GM18519 (cell line): ENCODE measurements around the gene PATE4.
"Not testable (repeated sequence)": the region's sequence is repeated elsewhere in the genome, so short reads cannot be mapped to it uniquely, and the experiment has no call there.

Experiments used
- ATAC-seq: cut with Tn5 transposase; IDR thresholded peaks from one replicate; pipeline ENCODE4 v1.9.1; 2021; ENCODE audit warnings: mild to moderate bottlenecking, moderate library complexity; ENCODE audit not compliant: unreplicated experiment, low FRiP score

PATE4 gene, protein sequence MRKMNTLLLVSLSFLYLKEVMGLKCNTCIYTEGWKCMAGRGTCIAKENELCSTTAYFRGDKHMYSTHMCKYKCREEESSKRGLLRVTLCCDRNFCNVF

DNA sequence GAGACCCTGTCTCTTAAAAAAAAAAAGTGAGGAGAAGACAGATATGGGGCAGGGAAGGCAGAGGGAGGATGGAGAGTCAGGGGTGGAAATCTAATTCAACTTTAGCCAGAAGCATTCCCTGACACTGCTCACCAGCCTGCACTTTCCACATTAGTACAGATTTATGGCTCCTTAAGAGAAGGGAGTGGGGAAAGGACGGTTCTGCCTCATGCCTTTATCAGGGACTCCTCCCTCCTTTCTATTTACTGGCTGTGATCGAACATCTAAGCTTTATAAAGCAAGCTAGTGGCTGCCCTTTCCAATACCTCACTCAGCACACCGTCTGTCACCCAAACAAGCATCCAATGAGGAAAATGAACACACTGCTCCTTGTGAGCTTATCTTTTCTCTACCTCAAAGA lies at the start of gene PATE4:
TSS of gene PATE4 (plus strand) at position 301 of the 400 bp plus-strand sequence. CDS start at position 345, 44 bp downstream.
- ATAC-seq: no peak

DNA sequence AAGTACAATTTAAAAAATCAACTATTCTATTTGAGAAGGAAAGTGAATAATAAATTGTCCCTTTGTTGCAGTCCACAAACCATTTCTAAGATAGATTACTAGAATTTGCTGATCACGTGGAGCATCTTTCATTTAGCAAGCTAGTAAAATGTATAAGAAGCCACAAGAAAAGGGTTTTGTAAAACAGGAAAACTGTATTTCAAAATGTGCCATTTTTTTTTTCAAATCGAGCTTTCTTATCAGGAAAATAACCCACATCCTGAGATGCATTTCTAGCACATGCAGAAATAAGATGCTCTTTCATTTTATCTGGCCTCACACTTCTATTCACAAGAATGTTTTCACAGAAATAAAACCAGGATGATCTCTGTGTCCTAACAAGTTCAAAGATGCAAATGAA lies 48.4 kb upstream of the PATE4 start:
- ATAC-seq: no peak

GRCh38 chr11:125787827-125788226 lies 45.3 kb upstream of the PATE4 start, which contains the start of gene PATE3:
TSS of gene PATE3 (plus strand) at chr11:125788127. CDS start at chr11:125788152, 25 bp downstream.
- ATAC-seq: no peak

DNA sequence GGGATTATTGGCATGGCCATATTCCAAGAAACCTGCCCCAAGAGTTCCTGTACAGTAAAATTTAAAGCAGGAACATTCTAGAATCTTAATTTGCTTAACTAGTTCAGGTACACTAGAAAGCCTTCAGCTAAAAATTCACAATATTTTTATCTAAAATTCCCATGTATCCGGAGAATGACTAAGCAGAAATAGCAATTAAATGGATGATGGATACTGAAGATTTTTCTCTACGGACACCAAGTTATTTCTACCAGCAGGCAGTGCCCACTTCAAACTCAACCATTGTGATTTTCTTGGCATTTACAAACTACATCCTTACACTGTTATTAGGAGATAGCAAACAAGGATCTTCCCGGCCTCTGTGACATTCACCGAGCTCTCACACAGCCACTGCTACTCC lies 42.3 kb upstream of the PATE4 start:
- ATAC-seq: no peak

GRCh38 chr11:125797641-125798040 lies 35.5 kb upstream of the PATE4 start:
- no peak for ATAC-seq

- no peak for ATAC-seq
These were observed 33.3 kb upstream of the PATE4 start for GRCh38 chr11:125799808-125800207.

DNA sequence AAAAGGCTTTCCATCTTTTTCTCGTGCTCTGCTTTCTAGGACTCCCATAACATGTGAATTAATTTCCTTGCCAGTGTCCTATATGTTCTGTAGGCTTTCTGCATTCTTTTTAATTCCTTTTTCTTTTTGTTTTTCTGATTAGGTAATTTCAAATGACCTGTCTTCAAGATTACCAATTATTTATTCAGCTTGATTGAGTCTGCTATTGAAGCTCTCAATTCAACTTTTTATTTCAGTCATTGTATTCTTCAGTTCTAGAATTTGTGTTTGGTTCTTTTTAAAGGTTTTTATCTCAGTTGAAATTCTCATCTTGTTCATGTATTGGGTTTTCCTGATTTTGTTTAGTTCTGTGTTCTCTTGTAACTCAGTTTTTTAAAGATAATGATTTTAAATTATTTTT lies 30.7 kb upstream of the PATE4 start:
- ATAC-seq: no peak

DNA sequence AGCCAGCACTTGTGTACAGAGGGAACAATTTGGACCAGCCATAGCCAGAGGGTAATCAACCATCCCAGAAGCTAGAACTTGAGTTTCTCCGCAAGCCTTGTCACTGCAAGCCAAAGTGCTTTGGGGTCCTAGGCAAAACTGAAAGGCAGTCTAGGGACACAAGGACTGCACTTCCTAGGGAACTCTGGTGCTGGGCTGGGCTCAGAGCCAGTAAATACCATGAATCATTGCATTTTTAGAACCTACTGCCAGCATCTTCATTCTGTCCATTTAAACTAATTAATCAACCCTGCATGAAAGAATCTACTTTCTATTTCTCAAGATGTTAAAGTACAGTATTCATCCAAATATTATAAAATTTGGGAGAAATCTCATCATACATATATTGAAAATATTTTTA lies 25.2 kb upstream of the PATE4 start:
- no peak for ATAC-seq

- no peak for ATAC-seq
These were observed 2.6 kb downstream of the PATE4 start for GRCh38 chr11:125835748-125836147.

- ATAC-seq: no peak
These were observed 9.3 kb downstream of the PATE4 start for GRCh38 chr11:125842321-125842948.

GRCh38 chr11:125846188-125846587 lies 13.1 kb downstream of the PATE4 start:
- ATAC-seq: no peak

- not testable (repeated sequence) for ATAC-seq
These were observed 24.6 kb downstream of the PATE4 start for GRCh38 chr11:125857670-125858069.

- not testable (repeated sequence) for ATAC-seq
These were observed 29.7 kb downstream of the PATE4 start for GRCh38 chr11:125862786-125863185.

- ATAC-seq: not testable (repeated sequence)
These were observed 32.2 kb downstream of the PATE4 start for GRCh38 chr11:125865354-125865753.

- no peak for ATAC-seq
These were observed 36.4 kb downstream of the PATE4 start for GRCh38 chr11:125869521-125869920.

GRCh38 chr11:125871391-125872137 lies 38.4 kb downstream of the PATE4 start:
- no peak for ATAC-seq

- no peak for ATAC-seq
These were observed 39.0 kb downstream of the PATE4 start for GRCh38 chr11:125872138-125872491.

GRCh38 chr11:125873881-125874555 lies 40.9 kb downstream of the PATE4 start:
- ATAC-seq: no peak

- no peak for ATAC-seq
These were observed 41.5 kb downstream of the PATE4 start for GRCh38 chr11:125874556-125875124.

DNA sequence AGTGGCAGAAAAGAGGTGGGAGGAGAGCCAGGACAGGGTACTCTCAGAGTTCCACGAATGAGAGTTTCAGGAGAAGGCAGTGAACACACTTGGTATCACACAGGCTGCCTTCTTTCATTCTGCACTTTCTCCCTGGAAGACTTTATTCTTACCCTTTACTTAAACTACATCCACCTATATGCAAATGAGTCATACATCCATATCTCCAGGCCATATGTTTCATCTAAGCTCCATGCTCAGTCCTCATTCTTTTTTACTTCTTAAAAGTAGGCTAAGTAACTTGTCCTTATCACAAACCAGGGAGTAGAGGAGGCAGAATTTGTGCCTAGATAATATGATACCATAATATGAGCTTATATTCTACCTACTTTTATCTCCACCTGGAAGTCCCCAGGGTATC lies 48.2 kb downstream of the PATE4 start:
- ATAC-seq: no peak

DNA sequence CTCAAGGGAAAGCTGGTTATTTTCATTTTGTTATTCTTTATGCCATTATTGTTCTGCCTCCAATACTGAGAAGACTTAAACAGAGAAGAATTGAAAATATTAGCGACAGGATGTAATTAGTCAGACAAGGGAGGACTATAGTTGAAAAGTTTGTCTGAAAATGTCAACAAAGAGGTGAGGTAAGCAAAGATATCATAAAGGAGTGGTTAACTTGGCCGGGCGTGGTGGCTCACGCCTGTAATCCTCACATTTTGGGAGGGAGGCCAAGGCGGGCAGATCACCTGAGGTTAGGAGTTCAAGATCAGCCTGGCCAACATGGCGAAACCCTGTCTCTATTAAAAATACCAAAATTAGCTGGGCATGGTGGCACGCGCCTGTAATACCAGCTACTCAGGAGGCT lies 50.3 kb downstream of the PATE4 start:
- ATAC-seq: no peak
